GM21360 (cell line): ENCODE data around the gene PRKCE.
"Not testable (repeated sequence)": the region's sequence is repeated elsewhere in the genome, so short reads cannot be mapped to it uniquely, and the experiment has no call there.

Source experiments
- ATAC-seq: cut with Tn5 transposase; IDR thresholded peaks from one replicate; pipeline ENCODE4 v1.9.1; 2021; ENCODE audit warnings: mild to moderate bottlenecking, moderate library complexity; ENCODE audit not compliant: unreplicated experiment

The PRKCE gene

GRCh38 chr2:45902380-45902779 is 250.9 kb downstream of the PRKCE start:
- no peak for ATAC-seq

- no peak for ATAC-seq
These were observed 251.4 kb downstream of the PRKCE start for GRCh38 chr2:45902781-45903375.

- ATAC-seq: no peak
These were observed 252.9 kb downstream of the PRKCE start for GRCh38 chr2:45904267-45904945.

- ATAC-seq: no peak
These were observed 253.6 kb downstream of the PRKCE start for GRCh38 chr2:45904946-45905631.

- no peak for ATAC-seq
These were observed 254.1 kb downstream of the PRKCE start for GRCh38 chr2:45905632-45905958.

- no peak for ATAC-seq
These were observed 256.1 kb downstream of the PRKCE start for GRCh38 chr2:45907592-45907991.

- no peak for ATAC-seq
These were observed 257.1 kb downstream of the PRKCE start for GRCh38 chr2:45908316-45909170.

GRCh38 chr2:45909171-45909565 is 257.7 kb downstream of the PRKCE start:
- no peak for ATAC-seq

GRCh38 chr2:45909677-45910191 is 258.3 kb downstream of the PRKCE start:
- ATAC-seq: peak; percentile 79

GRCh38 chr2:45910473-45911060 is 259.1 kb downstream of the PRKCE start:
- no peak for ATAC-seq

- ATAC-seq: no peak
These were observed 260.1 kb downstream of the PRKCE start for GRCh38 chr2:45911538-45911937.

GRCh38 chr2:45912109-45912508 is 260.6 kb downstream of the PRKCE start:
- no peak for ATAC-seq

- ATAC-seq: no peak
These were observed 262.1 kb downstream of the PRKCE start for GRCh38 chr2:45913539-45913938.

- no peak for ATAC-seq
These were observed 264.0 kb downstream of the PRKCE start for GRCh38 chr2:45915523-45915922.

- ATAC-seq: not testable (repeated sequence)
These were observed 266.2 kb downstream of the PRKCE start for GRCh38 chr2:45917561-45918176.

- no peak for ATAC-seq
These were observed 267.1 kb downstream of the PRKCE start for GRCh38 chr2:45918463-45919159.

- no peak for ATAC-seq
These were observed 267.7 kb downstream of the PRKCE start for GRCh38 chr2:45919160-45919650.

GRCh38 chr2:45919711-45920111 is 268.2 kb downstream of the PRKCE start:
- no peak for ATAC-seq

GRCh38 chr2:45921921-45922320 is 270.4 kb downstream of the PRKCE start:
- ATAC-seq: no peak

GRCh38 chr2:45922577-45922988 is 271.1 kb downstream of the PRKCE start:
- ATAC-seq: no peak
